NCI-H2227 (cell line): ENCODE results near the gene ERC2.

Experiments used
- DNase-seq: peaks from one replicate; lab custom pipeline; 2025; ENCODE audit not compliant: unreplicated experiment; lab: John Stamatoyannopoulos, UW

Gene ERC2

GRCh38 chr3:55471084-55471483 is 997.2 kb downstream of the ERC2 start:
- DNase-seq: no peak

GRCh38 chr3:55469957-55470526 is 998.2 kb downstream of the ERC2 start:
- DNase-seq: no peak

GRCh38 chr3:55468251-55468650 is 1000.0 kb downstream of the ERC2 start:
- no peak for DNase-seq

- DNase-seq: no peak
Measured at GRCh38 chr3:55467099-55467498, 1001.2 kb downstream of the ERC2 start.

GRCh38 chr3:55466526-55466925 is 1001.7 kb downstream of the ERC2 start:
- no peak for DNase-seq

GRCh38 chr3:55461896-55462295 is 1006.4 kb downstream of the ERC2 start:
- DNase-seq: no peak

- no peak for DNase-seq
Measured at GRCh38 chr3:55459838-55460237, 1008.4 kb downstream of the ERC2 start.
